ENCODE data around the gene COL17A1.

COL17A1 gene

DNA sequence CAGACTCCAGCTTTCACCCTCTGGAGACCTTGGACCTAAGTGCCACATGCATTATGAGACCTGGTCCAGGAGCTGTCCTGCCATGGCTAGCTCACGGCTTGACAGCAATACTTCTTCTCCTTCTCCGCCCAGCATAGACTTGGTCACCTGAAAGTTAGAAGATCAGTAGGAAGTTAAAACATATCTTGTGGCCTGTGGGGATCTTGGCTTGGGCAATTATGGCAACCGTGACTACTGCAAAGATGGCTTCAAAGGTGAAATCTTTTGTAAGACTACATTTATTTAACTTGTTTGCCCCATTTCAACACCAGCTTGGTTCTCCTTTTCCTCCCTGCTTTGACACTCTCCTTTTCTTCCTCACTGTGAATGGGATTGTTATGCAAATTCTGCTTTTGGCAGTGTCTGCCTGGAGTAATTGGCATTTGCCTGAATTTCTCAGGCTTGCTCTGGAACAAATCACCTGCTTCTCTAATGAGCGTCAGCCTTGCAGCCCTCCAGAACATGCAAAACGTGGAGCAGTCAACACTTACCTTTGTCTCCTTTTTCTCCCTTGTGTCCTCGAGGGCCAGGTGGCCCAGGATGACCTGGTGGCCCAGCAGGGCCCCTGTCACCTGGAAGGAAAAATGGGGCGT, 53.4 kb downstream of the COL17A1 start:
- DNase-seq = no peak

DNA sequence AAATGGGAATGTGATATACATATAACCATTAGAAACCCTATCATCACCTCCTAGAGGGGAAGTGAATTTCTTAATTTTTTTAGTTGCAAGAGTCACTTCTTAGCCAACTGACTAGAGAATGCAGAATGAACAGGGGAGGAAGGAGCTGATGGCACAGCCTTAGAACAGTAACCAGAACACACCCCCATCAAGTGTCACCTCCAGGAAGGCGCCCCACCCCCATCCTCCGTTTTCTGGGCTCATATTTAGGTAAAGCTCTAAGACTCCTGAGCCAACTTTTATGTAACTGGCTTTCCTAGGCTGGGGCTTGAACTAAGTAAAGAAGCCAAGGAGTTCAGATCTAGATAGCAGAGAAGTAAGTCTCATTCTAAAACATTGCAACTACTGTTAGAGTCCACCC, 54.0 kb downstream of the COL17A1 start:
- DNase-seq = no peak

DNA sequence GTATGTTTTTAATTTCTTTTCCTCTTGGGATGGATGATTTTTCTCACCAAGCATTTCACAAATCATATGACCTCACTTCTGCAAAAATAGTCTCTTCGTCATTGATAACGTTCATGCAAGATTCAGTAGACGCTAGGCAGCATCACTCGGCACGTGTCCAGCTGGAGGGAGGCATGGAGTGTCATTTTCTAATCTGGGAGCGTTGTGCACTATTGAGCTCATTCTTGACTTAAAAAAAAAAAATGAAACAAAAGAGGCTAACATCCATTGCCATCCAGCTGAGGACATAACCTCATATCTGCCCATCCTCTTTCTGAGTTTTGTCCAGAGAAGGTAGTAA, 56.2 kb downstream of the COL17A1 start:
- no peak for DNase-seq

DNA sequence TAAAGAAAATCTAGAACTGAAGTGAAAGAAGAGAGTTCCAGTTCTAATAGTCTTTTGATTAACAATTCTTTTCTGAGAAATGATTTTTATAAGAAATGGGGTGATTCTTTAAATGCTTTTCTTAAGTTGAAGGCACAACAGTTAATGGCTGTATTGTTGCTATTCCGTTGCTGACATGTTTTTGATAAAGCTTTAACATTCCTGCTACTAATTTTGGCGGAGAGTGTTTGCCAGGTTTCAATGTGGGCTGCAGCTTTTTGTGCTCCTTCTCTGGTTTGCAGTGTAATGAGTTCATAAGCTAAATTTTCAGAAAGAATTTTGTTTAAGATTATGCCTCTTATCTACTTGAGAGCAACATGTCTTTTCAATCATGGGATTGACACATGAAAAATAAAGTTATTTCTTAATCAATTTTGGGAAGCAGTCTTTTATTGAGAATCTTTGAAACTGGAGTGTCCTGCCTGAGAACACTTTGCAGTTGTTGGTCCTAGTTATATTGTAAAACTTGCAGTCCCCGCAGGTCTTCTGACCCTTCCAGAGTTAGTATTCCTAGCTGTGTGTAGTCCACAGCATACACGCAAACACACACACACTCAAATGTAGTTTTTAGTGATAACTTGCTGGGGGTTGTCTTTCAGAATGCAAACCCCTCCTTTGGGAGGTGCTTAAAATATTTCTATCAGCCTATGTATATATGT, 56.7 kb downstream of the COL17A1 start:
- DNase-seq = no peak

DNA sequence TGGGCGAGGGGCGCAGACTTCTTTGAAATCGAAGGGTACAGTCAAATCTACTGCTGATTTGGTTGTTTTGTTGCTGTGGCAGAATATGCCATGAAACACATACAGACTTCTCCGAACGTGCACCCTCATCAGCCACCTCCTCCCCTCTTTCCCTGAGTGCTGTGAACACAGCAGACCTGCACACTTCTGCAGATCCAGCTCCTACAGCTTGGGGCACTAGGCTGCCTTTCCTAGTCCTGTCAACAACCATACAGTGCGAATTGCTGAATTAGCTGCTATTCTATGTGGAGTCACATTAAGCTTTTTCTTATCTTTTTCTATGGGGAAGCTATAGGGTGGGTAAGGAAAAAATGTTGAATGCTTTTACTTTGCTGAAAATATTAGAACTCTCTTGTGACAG, 57.5 kb downstream of the COL17A1 start:
- DNase-seq = peak; percentile 15

DNA sequence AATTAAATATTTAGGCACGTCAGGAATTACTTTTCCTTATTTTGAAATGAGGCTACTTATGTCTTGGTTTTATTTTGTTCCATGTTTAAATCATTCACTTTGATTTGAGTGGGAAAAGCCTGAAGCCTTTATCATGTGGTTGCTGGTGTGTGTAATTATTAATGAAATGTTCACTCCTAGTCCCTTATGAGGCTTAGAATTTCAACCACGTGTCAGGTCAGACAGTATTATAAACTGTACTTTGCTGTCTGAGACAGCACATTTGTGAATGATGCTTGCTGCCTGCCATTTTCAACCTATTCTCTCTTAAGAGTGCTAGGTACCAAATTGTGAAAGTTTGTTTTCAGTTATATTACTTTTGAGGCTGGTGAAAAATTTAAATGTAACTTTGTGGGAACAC, 58.9 kb downstream of the COL17A1 start:
- no peak for DNase-seq

DNA sequence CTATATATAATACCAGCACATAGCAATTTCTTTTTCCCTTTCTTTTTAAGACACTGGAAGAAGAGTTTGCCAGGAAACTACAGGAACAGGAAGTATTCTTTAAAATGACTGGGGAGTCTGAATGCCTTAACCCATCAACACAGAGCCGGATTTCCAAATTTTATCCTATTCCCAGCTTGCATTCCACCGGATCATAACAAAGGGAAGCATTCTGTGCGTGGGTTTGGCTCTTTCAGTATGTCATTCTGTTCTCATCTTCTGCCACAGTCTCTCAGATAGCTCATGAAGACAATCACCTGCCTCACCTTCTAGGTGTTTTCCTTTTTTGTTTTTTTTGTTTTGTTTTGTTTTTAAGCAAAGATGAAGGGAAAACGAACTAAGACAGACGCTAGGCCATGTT, 60.2 kb downstream of the COL17A1 start:
- no peak for DNase-seq

DNA sequence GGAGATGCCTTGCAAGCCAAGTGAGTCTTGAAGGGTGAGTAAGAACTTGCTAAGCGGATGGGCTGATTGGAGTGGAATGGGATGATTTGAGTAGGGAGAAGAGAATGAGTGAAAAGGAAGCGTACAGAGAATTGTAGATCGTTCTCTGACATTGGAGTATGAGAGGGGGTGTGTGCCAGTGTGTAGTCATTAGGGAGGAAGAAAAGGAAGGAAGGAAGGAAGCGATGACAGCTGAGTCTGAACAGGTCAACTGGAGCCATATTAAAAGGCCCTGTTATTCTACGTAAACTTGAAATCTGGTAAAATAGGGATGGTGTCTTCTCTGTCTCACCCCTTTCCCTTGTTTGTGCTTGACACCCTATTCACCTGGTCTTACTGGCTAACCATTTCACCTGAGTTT, 63.7 kb downstream of the COL17A1 start:
- DNase-seq = no peak

DNA sequence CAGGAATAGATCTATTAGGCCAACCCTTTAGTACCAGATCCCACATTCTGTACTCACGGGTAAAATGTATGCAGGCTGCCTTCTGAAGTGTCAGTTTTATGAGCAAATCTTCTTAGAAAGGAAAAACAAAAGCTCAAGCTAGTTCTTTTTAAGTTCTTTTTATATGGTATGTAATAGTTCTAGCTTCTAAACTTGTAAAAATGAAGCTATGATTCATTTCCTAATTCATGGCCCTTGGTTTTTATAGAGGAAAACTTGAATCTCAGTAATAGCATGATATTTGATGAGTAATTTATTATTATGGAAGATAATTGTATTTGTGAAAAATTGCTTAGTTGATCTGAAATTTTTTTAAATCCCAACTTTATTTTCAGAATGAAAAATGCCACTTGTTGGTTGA, 64.4 kb downstream of the COL17A1 start:
- DNase-seq = no peak

DNA sequence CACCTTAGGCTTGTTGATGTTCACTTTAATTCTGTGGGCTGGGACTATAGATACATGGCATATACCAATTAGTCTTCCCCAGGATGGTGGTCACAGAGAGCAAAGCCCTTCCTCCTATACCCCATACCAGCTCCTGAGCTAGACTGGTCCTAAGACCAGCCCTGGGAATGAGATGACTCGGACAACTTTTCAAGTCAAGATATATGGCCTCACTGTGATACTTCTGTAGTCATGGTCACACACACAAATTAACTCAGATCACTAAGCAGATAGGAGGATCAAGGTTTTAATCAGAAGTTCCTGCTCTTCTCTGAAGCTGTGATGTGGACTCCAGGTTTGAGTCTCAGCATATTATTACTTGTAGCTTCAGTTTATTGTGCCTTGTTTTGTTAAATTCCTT, 65.7 kb downstream of the COL17A1 start:
- DNase-seq = peak; percentile 41

DNA sequence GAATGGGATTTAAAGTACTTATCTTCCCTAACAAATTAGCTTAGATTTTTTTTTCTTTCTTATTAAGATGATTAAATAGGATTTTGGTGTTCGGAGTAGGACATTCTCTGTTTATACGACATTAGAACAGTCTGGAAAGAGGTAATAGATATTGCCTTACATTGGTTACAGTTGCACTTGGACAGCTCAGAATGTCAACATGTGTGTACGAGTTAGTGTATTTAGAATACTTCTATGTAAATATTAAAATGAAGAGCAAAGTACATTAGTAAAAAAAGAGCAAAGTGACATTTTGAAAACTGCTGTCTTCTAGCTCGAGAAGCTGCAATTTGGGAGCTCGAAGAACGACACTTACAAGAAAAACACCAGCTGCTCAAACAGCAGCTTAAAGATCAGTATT, 67.2 kb downstream of the COL17A1 start:
- no peak for DNase-seq

DNA sequence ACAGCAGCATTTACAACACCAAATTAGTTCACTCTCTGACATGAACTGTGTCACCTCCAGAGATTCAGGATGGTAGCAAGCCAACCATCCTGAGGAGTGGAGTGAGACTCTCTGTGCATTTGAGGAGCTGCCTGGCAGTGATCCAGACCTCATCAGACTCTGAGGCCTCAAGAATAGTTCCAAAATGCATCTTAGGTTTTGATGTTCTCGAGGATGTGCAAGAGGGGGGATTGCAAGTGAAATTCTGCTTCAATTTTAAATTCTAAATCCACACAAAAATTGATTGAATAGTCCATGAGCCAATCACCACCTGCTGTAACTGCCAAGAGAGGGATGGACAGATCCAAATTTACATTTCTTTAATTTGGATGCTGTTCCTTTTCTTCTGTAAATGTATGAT, 69.0 kb downstream of the COL17A1 start:
- DNase-seq = no peak

DNA sequence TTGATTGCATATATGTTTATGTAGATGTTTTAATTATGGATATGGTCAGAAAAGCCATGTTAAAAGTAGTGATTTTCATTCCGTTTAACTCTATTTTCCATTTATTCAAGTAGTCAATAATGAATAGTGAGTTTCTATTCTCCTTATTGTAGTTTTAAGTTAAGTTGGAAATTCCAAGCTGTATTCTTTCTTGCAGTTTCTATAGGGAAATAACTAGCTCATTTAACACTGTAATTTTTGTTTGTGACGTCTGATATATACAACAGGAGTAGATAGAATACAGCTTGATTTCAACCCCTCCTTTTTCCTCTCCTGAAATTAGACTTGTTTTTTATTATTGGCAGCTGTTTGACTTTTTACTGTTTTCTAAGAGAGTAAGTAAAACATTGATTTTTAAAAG, 71.5 kb downstream of the COL17A1 start:
- no peak for DNase-seq

DNA sequence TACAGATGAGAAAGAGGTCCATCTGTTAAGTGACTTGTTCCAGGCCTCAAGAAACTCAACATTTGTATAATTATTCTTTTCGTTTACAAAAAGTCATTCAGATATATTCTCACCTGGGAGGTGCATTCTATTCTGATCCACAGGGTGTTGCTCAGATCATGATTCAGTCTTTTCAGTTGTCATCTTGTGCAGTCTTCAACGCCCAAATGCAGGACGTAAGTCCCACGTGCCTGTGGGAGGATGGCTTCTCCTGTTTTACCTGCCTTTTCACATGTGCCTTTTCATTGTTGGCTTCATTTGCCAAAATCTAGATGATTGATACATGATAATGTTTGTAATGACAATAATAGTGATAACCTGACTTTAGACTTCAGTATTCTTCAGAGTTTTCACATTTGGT, 72.2 kb downstream of the COL17A1 start:
- no peak for DNase-seq

DNA sequence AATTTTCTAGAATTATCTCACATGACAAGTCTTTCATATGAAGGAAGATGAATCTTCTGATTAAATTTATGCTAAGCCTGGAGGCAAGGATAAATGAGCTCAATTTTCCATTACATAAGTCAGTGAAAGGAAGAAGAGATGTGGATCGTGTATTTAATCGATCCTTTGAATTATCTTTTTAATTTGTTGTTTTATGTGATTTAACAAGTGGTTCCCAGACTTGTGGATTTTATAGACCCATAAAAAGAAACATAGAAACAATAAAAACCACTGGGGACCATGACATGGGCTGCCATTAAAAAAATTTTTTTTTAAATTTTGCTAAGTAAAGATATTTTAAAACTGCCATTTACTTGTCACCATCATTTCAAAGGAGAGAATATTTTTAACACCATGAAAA, 73.8 kb downstream of the COL17A1 start:
- no peak for DNase-seq

DNA sequence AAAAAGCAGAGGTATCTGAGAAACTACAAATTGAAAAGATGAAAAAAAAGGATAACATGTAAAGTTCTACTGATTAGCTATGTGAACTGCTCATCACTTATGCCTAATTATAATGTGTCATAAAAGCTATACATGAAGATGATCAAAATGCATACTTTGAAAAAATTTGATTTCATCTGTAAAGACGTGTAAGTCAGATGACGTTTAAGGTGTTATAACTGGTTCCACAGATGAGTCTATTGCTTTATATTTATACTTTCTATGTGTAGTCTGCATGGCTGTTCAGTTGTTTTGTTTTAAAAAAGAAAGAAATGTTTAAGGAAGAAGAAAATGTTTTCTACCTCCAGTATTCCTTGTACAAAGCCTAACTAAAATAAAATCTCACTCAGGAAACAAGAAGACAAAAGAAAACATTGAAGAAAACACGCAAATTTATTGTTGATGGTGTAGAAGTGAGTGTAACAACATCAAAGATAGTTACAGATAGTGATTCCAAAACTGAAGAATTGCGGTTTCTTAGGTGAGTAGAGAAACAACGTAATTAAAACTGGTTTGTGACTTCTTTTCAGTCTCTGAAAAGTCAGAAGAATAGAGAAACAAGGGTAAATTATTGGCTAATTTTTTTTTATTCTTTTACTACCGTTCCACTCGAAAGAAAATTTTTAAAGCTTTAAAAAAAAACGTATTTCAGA, 80.4 kb downstream of the COL17A1 start:
- DNase-seq = no peak

DNA sequence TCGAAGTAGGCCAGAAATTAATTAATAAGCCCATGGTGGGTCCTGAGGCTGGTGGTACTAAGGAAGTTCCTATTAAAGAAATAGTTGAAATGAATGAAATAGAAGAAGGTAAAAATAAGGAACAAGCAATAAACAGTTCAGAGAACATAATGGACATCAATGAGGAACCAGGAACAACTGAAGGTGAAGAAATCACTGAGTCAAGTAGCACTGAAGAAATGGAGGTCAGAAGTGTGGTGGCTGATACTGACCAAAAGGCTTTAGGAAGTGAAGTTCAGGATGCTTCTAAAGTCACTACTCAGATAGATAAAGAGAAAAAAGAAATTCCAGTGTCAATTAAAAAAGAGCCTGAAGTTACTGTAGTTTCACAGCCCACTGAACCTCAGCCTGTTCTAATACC, 82.8 kb downstream of the COL17A1 start:
- DNase-seq = no peak

DNA sequence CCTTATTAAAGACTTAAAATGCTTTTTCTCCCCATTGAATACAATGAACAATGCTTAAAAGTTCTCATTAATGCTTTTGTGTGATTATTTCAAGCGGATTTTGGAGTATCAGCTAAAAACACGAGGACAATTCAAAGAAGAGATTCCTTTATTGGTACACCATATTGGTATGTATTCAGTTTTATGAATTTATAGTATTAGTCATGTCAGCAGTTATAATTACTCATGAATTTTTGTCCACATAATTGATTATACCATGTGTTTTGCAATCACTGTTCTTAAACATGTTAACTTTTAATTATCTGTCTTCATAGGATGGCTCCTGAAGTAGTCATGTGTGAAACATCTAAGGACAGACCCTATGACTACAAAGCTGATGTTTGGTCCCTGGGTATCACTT, 86.9 kb downstream of the COL17A1 start:
- DNase-seq = no peak

DNA sequence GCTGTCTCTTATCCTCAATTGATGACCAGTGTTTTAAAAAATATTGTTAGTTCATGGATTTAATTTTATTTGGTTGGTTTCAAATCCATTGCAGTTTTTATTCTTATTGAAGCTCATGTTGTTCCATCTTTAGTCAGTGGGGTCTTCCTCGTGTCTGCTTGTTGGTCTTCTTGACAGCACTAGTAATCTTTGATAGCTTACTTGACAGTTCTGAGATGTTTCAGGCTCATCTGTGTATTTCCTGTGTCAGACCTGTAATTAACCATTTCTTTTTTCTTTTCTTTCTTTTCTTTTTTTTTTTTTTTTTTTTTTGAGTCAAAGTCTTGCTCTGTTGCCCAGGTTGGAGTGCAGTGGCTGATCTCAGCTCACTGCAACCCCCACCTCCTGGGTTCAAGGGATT, 90.5 kb downstream of the COL17A1 start:
- no peak for DNase-seq

DNA sequence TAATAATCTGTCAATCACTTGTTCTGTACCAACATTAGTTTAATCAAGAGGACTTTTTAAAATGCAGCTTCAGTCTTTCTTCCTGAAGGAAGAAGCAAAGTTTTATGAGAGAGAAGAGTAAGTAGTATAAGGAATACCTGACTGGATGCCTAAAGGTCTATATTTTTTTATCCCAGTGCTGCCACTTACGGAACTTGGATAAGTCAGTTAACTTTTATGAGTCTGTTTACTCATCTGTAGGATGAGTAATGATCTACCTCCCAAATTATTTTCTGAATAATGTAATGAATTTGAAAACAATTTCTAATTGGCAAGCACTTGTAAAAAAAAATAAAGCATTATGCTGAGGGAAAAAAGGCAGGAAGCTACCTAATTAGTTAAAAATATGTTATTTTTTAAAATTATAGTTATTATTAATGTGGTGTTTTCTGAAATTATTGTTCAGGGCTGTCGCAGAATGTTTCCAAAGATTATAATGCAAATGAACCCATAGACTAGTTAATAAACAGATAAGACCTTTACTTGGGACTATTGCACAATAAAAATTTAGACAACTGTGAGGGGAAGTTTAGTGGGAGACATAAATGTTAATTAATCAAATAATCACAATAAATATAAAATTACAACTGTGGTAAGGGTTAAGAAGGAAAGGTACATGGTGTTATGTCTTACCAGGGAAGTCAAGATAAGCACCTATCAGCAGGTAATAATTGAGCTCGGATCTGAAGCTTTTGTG, 94.1 kb downstream of the COL17A1 start:
- no peak for DNase-seq

DNA sequence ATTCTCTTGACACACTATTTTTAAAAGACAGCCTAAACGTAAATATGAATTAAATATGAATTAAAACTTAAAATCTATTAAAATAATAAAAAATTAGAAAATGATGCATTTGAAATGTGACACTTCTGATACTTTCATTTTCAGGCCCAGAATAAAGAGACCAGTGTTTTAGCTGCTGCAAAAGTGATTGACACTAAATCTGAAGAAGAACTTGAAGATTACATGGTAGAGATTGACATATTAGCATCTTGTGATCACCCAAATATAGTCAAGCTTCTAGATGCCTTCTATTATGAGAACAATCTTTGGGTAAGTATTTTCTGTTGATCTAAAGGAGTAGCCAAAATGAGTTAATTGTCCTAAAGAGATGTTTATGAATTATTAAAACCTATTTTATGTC, 95.1 kb downstream of the COL17A1 start:
- no peak for DNase-seq

DNA sequence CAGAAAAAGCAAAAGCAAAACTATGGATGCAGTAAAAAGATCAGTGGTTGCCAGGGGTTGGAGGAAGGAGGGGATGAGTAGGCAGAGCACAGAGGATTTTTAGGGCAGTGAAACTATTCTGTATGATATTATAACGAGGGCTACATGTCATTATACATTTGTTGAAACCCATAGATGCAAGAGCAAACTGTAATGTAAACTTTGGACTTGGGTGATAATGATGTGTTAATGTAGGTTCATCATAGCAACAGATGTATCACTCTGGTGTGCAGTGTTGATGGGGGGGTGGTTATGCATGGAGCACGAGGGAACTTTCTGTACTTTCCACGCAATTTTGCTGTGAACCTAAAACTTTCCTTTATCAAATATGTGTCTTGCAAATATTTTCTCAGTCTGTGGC, 95.6 kb downstream of the COL17A1 start:
- no peak for DNase-seq

DNA sequence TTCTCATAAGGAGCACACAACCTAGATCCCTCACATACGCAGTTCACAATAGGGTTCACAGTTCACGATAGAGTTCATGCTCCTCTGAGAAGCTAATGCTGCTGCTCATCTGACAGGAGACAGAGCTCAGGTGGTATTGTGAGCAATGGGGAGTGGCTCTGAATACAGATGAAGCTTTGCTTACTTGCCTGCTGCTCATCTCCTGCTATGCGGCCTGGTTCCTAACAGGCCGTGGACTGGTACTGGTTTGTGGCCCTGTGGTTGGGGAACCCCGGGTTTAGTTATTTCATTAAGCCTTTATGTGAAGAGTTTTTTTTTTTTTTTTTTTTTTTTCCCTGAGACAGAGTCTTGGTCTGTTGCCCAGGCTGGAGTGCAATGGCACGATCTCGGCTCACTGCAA, 99.3 kb downstream of the COL17A1 start:
- peak; percentile 36 for DNase-seq

DNA sequence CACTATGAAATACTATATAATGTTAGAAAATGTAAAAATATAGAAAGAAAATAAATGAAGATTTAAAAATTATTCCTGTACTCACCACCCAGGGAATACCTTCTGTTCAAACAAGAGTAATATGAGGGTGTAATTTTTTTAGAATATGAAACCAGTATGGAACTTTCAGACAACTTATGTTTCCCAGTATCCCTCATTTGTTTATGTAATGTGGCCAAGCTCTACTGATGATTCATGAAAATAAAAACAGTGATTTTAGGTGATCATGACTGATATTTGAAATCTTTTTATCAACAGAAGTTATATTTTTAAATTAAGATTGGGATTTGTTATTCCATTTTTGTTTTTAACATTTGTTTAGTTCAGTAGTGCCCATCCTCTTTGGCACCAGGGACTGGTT, 100.0 kb downstream of the COL17A1 start:
- DNase-seq = no peak

Measured in activated CD4-positive, alpha-beta T cell treated with anti-CD3 and anti-CD28 coated beads, Interleukin-2, Interleukin-6, amounts not matched to agents 100 ng/mL and 50 ng/mL, durations not matched to agents 16 hours and 8 hours (primary cell).